SU-DHL-6 (cell line): Measurements from ENCODE around the gene MYO1G.
A peak's percentile ranks its signal among the peaks of the same experiment; 100 is the strongest.

Source experiments
- H2AFZ ChIP-seq: fragments of 200-600 bp; sonication (generic); 2 replicates; pipeline ENCODE4 v1.6.1; 2014; ENCODE audit warnings: low read depth, mild to moderate bottlenecking, moderate library complexity, mixed read lengths, antibody characterized with exemption, low read length; ENCODE audit not compliant: severe bottlenecking
- H3F3A ChIP-seq: fragments of 200-600 bp; shearing (Covaris generic); 2 replicates; pipeline ENCODE4 v1.6.0; 2016; ENCODE audit warnings: antibody characterized with exemption, mild to moderate bottlenecking; ENCODE audit not compliant: insufficient read depth
- H3K27ac ChIP-seq: fragments of 200-600 bp; sonication (generic); 2 replicates; pipeline ENCODE4 v1.5.1; 2016; ENCODE audit warnings: low read depth, mild to moderate bottlenecking, low read length, moderate library complexity, mixed read lengths
- H3K27me3 ChIP-seq: fragments of 200-600 bp; sonication (generic), shearing (Covaris generic); 2 replicates; pipeline ENCODE4 v1.6.0; 2014; ENCODE audit warnings: mild to moderate bottlenecking, low read length
- H3K36me3 ChIP-seq: fragments of 200-600 bp; sonication (generic); 2 replicates; pipeline ENCODE4 v1.6.1; 2014; ENCODE audit warnings: mild to moderate bottlenecking, low read length, mixed read lengths
- H3K4me2 ChIP-seq: fragments of 300-600, 200-600 bp; shearing (Covaris generic), sonication (generic); 2 replicates; pipeline ENCODE4 v1.6.0; 2014; ENCODE audit warnings: low read length, low read depth, mild to moderate bottlenecking; ENCODE audit not compliant: poor library complexity, severe bottlenecking
- H3K4me3 ChIP-seq: fragments of 200-600 bp; sonication (generic); 2 replicates; pipeline ENCODE4 v1.5.1; 2014; ENCODE audit warnings: antibody characterized with exemption, low read length, mild to moderate bottlenecking, mixed read lengths; ENCODE audit not compliant: insufficient read depth, poor library complexity, severe bottlenecking
- H3K79me2 ChIP-seq: fragments of 200-600 bp; sonication (generic); 2 replicates; pipeline ENCODE4 v1.6.1; 2014; ENCODE audit warnings: mild to moderate bottlenecking, low read length, moderate library complexity; ENCODE audit not compliant: insufficient read depth
- H3K9ac ChIP-seq: fragments of 200-600 bp; sonication (generic); 2 replicates; pipeline ENCODE4 v1.7.0; 2014; ENCODE audit warnings: mild to moderate bottlenecking, low read length
- H3K9me2 ChIP-seq: fragments of 200-600 bp; sonication (generic); replicated peaks from 2 replicates; pipeline ENCODE4 v1.6.1; 2014; ENCODE audit warnings: low read length; ENCODE audit not compliant: insufficient read depth
- H3K9me3 ChIP-seq: fragments of 200-600 bp; sonication (generic); 2 replicates; pipeline ENCODE4 v1.6.1; 2014; ENCODE audit warnings: low read length, mixed read lengths; ENCODE audit not compliant: insufficient read depth
- H4K20me1 ChIP-seq: fragments of 200-600 bp; sonication (generic); 2 replicates; pipeline ENCODE4 v1.6.1; 2014; ENCODE audit warnings: low read depth, mild to moderate bottlenecking, antibody characterized with exemption, low read length, moderate library complexity, mixed read lengths
- CTCF ChIP-seq: fragments of 200-600 bp; sonication (generic); IDR thresholded peaks from one replicate; pipeline ENCODE4 v1.5.1; 2017; ENCODE audit warnings: antibody characterized with exemption, mild to moderate bottlenecking, low read length, moderate library complexity; ENCODE audit not compliant: insufficient read depth, poor library complexity, severe bottlenecking
- EZH2phosphoT487 ChIP-seq: fragments of 200-600 bp; sonication (generic), shearing (Covaris generic); conservative IDR thresholded peaks from 2 replicates; pipeline ENCODE4 v1.6.1; 2018; ENCODE audit warnings: mild to moderate bottlenecking, antibody characterized with exemption, low read length, moderate library complexity, mixed read lengths

Gene MYO1G

DNA sequence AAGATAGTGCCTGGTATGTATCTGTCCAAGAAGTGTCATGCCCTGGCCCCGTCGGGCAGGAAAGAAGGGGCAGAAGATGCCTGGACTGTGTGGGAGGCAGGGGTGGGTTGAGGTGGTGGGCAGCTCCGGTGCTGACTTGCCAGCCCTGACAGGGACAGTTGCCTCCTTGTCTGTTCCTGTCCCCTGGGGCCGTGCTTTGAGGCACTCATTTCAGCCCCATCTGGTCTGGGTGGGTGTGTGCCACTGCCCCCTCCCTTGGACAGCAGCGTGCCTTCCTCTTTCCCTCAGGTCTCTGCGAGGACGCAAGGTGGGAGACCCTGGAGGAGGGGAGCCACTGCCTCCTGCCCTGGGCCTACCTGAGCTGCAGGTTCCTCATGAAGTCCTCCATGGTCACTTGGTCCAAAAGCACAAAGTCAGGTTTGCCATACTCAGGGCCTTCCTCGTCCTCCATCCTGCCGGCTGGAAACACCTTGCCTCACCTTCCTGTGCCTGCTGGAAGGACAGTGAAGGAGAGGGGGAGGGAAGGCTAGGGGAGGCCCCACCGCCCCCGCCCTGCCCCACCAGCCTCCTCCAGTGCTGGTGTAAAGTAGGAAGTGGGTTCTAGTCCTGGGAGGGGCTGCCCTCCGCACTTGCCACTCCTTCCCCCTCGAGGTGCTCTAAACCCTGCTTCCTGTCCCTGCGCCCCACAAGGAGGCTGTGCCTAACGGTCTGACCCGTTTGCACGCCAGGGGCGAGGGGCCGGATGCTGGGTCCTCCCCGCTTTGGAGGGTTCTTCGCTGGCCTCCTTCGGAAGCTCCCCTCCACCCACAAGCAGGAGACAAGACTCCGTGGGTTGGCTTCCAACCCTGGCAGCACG, at the start of gene MYO1G:
MYO1G (minus strand) TSS at position 505 of the 856 bp plus-strand sequence; CDS start at position 451, 54 bp downstream.
- Histone ChIP-seq H3K36me3 (peaks cover 11% of the 10 kb centered on the region), H4K20me1 (no peaks in the 10 kb centered on the region; the same call in 1 of the 2 replicates), H3K9ac (peak within 1 kb of the TSS; percentile 85), H3K27me3 (no peaks in the 10 kb centered on the region), H2AFZ (no peak within 1 kb of the TSS), H3F3A (peaks cover 45% of the 10 kb centered on the region), H3K4me2 (peak within 1 kb of the TSS; percentile 75), H3K9me3 (no peaks in the 10 kb centered on the region), H3K27ac (peak within 1 kb of the TSS; percentile 95), H3K4me3 (peak within 1 kb of the TSS; percentile 63), H3K9me2 (no peaks in the 10 kb centered on the region), H3K79me2 (peaks cover 32% of the 10 kb centered on the region)
- no peak for TF ChIP-seq CTCF
- no peak for TF ChIP-seq EZH2phosphoT487

GRCh38 chr7:45028138-45028919, 49.5 kb upstream of the MYO1G start:
- H3K27ac ChIP-seq = peak overlapping the region; percentile 94
- H2AFZ ChIP-seq = no peak overlapping the region
- no peaks in the 10 kb centered on the region for H3K27me3 ChIP-seq
- H3K4me3 ChIP-seq = peak overlapping the region; percentile 31
- TF ChIP-seq EZH2phosphoT487 (no peak), CTCF (no peak)
- peak overlapping the region; percentile 44 for H3K9ac ChIP-seq
- peaks cover 100% of the 10 kb centered on the region for H3K79me2 ChIP-seq
- peak overlapping the region; percentile 63 for H3K4me2 ChIP-seq
- peaks cover 9% of the 10 kb centered on the region; the same call in 1 of the 2 replicates for H4K20me1 ChIP-seq
- no peaks in the 10 kb centered on the region for H3K9me2 ChIP-seq
- H3F3A ChIP-seq = peaks cover 35% of the 10 kb centered on the region
- H3K36me3 ChIP-seq = peaks cover 34% of the 10 kb centered on the region
- no peaks in the 10 kb centered on the region for H3K9me3 ChIP-seq

DNA sequence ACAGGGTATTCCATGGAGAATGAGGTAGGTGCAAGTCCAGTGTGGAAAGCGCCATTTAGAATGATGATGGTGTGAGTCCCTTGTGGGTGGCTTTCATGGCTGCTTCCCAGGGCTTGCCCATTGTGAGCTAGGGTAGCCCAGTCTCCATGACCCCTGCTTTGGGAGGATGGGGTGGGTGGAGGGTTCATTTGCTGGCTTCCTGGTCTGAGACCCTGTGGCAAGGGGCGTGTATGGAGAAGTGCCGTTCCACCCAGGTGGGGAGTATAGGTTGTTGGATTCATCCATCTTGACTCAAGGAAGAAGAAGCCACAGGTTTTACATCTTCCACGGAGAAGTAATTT, 48.9 kb upstream of the MYO1G start:
- H4K20me1 ChIP-seq = peaks cover 9% of the 10 kb centered on the region; the same call in 1 of the 2 replicates
- H3K27me3 ChIP-seq = no peaks in the 10 kb centered on the region
- peak overlapping the region; percentile 94 for H3K27ac ChIP-seq
- TF ChIP-seq CTCF (no peak), EZH2phosphoT487 (no peak)
- no peaks in the 10 kb centered on the region for H3K9me3 ChIP-seq
- H3K36me3 ChIP-seq = peaks cover 34% of the 10 kb centered on the region
- peaks cover 100% of the 10 kb centered on the region for H3K79me2 ChIP-seq
- peak overlapping the region; percentile 44 for H3K9ac ChIP-seq
- H3K9me2 ChIP-seq = no peaks in the 10 kb centered on the region
- peaks cover 35% of the 10 kb centered on the region for H3F3A ChIP-seq
- H3K4me3 ChIP-seq = peak overlapping the region; percentile 31
- H2AFZ ChIP-seq = no peak overlapping the region
- peak overlapping the region; percentile 63 for H3K4me2 ChIP-seq
